Measurements from ENCODE around the gene ALDH1A3.

Gene ALDH1A3

DNA sequence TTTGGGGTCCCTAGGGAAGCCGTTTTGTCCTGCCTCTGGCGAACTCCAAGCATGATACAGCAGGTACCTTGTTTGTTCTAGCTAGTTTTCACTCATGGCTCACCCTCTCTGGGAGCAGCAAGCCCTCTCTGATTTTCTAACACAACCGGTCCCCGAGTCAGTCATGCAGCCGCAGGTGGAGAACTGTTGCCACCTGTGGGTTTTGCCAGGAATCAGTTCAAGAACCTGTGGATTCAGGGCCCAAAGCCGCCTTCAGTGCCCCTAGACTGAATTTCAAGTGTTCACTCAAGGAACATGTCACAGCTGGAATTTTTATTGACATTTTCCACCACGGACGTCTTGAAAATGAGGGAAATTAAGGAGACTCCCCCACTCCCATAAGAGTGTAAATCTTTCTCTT is 26.2 kb downstream of the ALDH1A3 start:
- DNase-seq: no peak

DNA sequence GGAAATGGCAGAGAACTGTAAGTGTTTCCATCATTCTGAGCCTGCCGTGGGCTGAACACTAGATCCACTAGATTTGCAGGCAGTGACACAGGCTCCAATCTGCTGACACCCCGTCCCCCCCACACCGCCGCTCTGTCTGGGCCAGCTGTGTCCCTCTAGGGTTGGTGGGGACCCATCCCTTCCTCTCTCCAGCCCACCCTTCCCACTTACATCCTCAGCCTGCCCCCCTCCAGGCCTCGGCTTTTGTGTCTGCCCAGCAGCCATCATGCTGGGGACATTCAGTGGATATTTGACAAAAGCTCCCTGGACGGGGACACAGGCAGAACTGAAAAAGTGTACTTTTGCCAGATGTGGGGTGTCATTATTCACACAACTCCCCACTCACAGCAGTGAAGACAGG is 28.8 kb downstream of the ALDH1A3 start:
- no peak for DNase-seq

DNA sequence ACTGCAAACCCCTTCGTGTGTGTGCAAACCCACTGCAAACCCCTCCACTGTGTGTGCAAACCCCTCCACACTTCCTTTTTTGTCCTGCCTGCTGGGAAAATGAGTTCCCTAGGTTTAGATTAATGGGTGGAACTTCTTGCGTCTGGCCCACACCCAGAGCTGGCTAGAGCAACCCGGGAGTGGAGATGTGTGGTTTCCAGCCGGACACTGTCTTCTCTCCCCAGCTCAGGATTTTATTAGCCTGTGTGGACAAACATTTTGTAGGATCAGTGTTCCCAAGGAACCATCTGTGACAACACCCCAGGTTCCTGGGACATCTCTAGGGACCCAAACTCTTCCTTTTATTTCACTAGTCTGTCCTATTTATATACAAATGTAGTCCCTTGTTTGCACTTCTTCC is 29.9 kb downstream of the ALDH1A3 start:
- no peak for DNase-seq

DNA sequence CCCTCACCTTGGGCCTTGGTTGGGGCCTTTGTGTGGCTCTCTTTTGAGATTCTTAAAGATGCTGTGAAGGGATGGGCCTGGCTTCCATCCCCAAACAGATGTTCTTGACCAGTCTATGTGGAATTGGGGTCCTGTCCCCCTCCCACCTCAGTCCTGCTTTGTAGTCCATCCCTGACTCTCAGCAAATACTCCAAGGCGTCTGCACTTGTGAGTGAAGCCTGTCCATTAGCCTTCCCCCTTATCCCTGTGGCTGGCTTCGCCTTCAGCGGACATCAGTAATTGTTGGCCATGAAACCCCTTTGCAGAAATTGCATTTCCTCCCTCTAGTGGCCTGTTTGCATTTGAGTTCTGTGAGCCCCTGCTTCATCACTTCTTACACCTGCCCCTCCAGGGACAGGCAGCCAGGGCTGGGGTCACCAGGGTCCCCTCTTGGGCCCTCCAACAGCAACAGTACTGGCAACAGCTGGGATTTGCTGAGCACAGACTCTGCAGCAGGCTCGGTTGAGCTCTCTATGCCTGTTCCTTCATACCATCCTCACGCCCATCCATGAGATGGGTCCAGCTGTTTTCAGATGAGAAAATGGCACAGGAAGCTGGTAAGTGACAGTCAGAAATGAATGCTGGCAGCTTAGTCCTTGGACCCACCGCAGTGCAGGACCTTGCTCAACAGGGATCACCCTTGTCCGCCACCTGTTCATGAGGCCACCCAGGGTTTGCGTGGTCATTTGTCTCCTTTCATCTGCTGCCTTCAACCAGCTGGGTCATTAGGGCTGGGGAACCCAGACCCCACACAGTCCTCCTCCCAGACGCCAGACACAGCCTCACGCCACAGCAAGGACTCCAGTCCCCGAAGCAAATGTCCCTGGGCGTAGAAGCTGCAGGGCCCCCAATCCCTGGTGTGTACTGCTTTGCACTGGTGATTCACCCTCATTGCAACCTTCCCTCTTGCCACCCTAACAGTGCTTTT is 30.6 kb downstream of the ALDH1A3 start:
- DNase-seq: no peak

DNA sequence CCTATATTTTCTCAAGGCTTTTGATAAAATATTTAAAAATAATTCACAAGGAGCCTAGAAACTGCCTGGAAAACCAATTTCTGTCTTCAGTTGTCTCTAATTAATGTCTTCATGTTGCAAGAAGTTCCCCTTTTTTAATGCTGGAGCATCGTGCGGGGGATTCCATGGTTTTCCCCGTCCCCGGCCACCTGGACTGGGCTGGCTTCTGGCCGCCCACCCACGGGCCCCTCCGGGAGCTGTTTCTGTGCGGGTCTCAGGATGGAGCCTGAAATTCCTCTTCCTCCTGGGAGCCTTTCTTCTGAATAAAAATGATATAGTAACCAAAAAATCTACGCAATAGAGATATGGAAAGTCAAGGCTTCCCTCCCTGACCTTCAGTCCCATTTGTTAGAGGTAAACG is 31.5 kb downstream of the ALDH1A3 start:
- no peak for DNase-seq

DNA sequence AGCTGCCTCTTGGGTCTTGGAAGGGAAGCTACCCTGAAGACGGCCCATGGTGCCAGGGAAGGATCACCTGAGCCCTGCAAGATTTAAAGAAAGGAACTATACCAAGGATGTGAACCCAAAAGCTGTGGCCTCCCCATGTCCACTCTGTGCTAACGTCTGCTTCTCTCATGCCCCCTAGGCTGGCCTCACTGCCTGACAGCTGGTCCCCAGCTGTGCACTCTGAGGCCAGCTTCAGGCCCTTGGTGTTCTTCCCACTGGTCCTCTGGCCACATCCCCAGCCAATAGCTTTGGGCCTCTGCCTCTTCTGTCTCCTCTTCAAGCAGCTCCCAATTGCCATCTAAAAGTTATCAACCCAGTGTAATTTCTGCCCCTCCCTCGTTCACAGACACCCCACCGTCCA is 34.3 kb downstream of the ALDH1A3 start:
- no peak for DNase-seq

DNA sequence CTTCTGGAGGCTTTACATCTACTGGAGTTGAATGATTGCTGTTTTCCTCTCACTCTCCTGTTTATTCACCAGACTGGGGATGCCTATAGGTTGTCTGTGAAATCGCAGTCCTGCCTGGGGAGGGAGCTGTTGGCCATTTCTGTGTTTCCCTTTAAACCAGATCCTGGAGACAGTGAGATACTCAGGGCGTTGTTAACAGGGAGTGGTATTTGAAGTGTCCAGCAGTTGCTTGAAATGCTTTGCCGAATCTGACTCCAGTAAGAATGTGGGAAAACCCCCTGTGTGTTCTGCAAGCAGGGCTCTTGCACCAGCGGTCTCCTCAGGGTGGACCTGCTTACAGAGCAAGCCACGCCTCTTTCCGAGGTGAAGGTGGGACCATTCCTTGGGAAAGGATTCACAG is 35.2 kb downstream of the ALDH1A3 start:
- DNase-seq: no peak

DNA sequence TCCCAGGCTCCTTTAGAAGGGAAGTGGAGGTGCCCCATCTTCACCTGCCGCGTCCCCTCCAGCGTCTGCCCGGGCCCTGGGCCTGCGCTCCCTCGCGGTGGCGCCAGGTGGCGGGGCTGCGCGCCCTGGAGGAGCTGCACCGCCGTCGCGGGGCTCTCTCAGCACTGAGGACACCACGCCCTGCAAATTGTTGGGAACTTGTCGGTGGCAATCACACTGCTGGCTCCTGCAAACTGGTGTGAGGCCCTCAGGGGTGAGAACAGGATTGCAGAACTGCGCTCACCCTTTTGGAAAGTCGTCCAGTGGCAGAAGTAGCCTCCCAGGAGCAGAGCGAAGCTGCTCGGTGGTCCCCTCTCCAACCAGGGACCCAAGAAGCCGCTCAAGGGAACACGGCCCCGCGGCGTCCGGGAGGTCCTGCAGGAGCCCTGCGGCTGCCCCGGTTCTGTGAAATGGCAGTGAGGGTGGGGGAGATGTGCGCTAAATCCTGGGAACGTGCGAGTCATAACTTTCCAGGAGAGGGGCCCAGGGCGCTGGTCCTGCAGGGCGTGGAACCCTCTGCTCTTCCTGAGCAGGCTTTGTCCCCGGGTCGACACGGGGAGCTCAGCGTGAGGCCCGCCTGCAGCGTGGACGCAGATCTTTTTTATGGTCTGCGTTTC is 38.5 kb downstream of the ALDH1A3 start:
- DNase-seq: peak; percentile 24 to 50 (median 32)

DNA sequence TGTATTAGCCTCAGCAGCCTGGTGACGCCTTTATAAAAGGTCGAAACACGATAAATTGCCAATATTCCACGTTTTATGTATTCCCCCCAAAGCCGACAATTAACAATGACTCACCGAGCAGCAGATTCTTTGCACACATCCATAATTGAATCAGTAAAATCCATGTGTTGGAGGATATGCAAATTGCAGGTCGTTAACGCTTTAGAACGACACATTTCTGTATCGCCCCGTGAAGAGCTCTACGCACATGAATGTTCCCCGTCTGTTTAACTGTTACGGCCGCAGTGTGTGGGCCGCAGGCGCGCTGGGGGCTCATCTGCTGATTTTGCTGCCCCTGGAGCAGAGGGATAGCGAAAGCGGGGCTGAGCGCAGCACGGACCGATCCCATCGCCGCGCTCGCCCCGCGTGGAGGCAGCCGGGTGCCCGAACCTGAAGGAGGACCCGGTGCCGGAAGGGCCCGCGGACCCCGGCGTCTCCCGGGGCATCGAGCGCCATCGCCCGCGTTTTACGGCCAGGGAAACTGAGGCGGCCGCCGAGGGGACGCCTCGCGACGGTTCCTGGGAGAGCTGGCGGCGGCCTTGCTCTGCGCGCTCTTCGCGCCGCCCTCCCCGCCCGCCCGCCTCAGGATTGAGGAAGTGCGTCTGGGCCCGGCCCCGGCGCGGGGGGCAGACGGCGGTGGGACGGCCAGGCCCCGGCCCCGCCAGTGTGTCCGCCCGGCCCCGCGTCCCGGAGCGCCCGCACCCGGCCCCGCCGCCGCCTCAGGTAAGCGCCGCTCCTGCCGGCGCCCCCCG is 39.3 kb downstream of the ALDH1A3 start, which contains the start of gene LRRK1:
TSS of gene LRRK1 (plus strand) at position 668 of the 791 bp plus-strand sequence. CDS start 5,276 bp downstream, outside the sequence.
- DNase-seq: no peak

DNA sequence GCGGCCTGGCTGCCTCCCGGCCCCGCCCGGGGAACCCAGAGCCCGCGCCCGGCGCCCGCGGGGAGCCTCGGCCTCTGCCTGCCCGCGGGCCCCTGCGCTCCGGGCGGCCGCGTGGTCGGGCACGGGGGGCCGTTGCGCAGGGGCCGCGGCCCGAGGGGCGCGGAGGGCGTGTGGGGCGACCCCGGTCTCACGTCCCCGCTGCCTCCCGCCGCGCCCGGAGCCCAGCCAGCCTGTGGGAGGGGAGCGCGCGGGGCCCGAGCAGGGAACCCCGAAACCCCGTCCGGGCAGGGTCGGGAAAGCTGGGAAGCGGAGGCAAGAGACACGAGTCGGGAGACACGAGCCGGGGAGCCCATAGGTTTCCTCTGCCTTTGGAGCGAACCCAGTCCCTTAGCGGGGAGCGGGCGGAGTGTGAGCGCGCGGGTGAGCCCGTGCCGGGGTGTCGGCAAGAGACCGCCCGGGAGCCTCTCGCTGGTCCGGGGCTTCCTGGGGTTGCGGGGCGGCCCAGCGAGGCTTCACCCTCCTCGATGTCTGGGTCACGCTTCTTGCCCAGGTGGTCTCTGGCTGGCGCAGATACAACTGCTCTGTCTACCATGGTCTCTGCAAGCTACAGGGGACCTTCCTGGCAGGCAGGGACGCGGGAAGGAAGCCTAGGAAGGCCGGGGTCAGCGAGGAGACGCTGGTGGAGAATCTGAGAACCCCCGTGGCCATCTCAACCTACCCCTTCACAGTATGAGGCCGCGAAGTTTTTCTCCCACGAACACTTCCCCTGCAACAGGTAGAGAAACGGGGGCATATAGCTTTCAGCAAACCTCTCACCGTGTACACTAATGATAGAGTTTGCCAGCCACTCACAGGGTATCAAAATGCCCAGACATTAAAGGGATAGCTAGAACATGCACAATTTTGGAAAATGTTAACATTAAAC is 40.1 kb downstream of the ALDH1A3 start:
- no peak for DNase-seq

DNA sequence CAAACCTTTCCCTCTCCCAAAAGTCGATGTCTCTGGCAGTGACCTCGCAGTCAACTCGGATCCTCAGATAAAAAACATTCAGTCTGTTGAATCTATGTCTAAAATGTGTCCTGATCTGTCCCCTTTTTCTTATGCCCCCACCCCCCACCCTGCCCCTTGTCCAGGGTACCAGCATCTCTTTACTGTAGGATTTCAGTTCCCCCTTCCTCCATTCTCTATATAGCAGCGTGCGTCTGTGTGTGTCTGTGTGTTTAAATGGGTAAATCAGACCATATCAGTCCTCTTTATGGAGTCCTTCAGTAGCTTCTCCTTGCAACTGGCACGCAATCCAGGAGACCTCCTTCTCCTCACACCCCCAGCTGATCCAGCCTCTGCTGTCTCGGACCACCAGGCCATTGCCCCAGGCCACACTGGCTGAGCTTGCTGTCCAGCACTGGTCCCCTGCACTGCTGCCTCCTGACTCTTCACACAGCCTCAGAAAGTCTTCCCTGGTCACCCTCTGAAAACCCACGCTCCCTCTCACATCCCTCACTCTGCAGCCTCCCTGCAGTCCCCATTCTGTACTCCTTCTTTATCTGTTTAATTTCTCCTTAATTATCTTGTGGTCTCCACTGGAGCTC is 41.0 kb downstream of the ALDH1A3 start:
- no peak for DNase-seq

DNA sequence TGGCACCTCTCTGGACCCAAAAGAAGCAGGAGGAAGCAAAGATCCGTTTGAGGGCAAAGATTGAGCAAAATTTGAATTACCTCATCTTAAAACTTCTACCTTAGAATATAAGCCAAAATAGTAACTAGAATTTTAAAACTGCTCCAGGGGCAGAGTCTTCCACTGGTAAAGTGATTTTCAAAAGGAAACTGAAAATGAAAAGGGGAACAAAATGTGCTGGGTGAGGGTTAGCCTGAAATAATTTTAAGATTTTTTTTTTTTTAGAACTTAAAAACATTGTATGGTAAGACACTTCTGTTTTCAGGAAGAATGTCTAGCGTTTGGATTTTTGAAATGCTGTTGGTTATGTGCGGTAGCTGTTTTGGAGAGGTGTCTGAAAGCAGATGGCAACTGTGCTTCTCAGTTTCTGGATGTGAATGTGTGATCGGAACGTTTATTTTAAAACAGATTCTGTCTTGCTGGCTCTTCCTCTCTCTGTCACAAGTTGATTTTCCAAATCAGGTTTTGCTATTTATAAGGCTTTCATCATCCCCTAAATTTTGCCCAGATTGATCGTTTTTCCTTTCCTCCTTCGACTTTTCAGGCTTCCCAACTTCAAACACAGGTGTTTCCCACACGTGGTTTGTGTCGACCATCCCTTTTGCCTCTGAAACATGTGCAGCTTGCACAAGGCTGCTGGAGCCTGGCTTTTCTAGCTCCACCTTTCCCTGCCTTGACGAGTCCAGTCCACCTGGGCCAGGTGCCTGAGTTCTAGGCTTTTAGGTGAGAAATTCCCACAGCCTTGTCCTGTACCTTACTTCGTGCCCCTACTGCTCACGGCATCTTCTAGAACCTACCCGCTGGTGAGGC is 42.8 kb downstream of the ALDH1A3 start:
- no peak for DNase-seq

DNA sequence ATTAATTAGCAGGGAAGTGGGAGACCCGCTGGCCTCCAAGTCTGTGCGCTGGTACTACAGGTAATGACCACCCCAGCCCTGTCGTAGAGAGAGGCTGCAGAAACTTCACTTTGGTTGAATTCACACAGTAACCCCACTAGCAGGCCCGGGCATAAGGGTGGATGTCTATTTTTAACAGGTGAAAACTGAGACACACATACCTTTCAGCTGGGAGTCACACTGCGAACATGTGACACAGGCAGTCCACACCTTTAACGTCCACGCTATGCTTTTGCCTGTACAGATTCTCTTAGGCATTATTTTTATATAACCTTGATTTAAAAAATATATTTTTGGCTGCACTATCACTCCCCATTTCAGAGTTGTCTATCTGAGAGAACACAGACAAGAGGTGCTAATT is 43.4 kb downstream of the ALDH1A3 start:
- no peak for DNase-seq

DNA sequence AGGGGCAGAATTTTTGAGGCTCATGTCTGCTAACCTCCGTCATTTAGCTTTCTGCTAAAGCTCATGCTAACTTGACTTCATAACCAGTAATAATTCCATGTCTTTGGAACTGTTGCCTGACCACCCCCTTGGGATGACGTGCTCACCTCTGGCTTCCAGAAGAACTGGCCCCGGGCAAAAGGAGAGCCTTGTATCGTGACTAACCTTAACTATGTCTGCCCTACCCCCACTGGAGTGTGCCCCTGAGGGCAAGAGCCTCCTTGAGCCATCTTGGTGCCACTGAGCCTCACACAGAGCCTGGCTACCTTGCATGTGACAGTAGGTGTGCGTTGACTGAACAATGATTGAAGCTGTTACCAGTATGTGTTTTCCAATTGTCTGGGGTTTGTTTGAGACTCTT is 44.3 kb downstream of the ALDH1A3 start:
- no peak for DNase-seq

DNA sequence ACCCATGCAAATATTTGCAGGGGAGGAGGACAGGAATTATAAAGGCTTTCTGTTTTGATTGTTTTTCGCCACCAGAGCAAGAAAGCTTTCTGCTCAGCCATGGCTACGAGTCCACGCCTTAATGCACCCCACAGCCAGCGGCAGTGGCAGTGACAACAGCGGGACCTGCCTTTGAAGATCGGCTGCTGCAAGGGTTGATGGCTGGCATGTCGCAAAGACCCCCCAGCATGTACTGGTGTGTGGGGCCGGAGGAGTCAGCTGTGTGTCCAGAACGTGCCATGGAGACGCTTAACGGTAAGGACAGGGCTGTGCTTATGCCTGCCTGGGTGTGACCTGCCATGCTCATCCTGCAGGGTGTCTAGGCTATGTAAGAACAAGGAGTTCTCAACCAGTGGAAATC is 44.8 kb downstream of the ALDH1A3 start:
- DNase-seq: no peak

DNA sequence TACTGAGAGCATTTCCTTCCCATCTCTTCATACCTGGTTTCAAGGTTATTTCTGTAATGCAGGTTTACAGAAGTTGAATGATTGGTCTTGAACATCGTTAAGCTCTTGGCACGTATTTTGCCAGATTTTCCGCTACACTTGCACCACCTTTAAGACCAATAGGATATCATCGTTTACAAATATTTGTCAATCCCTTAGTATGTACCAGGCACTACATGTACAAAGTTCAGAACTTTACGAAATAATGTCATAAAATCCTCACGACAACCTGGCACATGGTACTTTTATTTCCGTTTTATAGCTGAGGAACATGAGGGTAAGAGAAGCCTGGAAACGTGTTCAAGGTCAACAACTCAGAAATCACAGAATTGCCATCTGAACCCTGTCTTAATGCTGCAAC is 45.8 kb downstream of the ALDH1A3 start:
- DNase-seq: no peak

DNA sequence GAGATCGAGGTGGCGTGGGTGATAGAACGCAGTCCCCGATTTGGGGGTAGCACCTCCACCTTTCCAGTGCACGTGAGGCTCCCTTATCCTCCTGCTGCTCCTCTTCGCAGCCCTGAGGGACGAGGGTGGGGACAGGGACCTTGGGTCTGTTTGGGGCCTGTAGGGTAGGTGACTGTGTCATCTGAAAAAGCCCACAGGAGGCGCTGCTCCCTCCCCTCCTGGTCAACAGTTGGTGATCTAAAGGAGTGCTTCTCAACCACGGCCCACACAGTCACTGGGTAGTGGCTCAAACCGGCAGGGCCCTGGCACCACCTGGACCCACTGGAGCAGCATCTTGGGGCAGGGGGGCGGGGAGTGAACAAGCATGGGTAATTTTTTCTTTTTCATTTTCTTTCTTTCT is 46.6 kb downstream of the ALDH1A3 start:
- no peak for DNase-seq

DNA sequence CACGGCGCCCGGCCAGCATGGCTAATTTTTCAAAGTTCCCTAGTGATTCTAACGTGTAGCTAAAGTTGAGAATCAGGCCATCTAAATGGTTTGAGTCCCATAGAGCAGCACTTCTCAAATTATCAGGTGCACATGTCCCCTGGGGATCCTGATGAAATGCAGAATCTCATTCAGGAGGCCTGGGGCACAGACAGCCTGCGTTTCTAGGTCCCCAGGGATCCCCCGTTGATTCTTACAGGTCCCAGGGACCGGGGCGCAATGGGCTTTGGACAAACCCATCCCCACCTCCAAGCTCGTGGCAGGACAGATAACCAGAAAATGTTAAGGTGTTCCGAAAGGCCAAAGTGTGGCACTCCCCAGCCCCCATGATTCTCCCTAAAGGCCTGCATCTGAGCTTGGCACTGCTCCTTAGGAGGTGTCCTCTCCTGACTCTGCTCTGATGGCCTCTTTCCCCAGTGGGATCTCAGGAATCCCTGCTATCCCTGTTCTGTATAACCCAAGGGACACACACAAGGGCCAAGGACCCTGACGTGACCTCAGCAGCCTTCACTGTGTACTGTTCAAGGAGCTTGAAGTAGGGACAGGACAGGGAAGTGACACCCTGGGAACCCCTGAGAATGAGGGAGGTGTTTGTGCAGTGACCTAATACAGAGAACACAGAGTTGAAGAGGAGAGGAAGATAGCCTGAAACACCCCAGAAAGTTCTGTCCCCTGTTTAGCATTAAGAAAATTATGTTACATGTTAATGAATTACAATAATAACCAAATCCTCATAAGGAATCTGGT is 47.5 kb downstream of the ALDH1A3 start:
- no peak for DNase-seq

DNA sequence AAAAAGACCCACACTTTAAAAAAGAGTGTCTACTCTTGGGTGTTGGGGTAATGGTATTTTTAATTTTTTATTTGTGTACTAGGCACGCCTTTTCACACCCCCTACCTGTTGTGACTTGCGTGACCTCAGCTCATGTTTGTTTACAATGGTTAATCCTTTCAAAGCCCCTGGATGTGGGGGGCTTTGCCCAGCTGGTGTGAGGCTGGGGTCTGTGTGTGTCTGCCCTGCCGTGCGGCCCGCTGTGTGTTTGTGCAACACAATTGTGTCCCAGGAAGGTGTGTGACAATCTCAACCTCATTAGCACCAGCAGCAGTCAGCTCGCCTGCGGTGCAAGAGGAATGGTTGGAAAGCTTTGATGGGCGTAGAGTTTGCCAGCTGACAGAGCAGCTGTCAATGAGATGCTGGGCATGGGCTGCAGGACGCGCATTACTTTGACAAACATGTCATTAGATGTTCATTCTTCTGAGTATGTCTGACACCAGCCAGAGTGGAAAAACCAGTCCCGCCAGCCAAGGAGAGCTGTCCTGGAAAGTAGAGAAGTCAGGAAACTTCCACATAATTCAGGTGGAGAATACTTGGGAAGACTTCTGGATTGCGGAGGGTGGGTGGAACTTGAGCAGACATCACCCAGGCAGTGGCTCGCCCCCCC is 49.1 kb downstream of the ALDH1A3 start:
- DNase-seq: no peak

Measured in activated CD4-positive, CD25-positive, alpha-beta regulatory T cell (primary cell).